Measurements from ENCODE around the gene LDLRAP1.

Gene LDLRAP1

GRCh38 chr1:25556791-25557476 is 13.5 kb downstream of the LDLRAP1 start:
- TF ChIP-seq, protein P1, sequence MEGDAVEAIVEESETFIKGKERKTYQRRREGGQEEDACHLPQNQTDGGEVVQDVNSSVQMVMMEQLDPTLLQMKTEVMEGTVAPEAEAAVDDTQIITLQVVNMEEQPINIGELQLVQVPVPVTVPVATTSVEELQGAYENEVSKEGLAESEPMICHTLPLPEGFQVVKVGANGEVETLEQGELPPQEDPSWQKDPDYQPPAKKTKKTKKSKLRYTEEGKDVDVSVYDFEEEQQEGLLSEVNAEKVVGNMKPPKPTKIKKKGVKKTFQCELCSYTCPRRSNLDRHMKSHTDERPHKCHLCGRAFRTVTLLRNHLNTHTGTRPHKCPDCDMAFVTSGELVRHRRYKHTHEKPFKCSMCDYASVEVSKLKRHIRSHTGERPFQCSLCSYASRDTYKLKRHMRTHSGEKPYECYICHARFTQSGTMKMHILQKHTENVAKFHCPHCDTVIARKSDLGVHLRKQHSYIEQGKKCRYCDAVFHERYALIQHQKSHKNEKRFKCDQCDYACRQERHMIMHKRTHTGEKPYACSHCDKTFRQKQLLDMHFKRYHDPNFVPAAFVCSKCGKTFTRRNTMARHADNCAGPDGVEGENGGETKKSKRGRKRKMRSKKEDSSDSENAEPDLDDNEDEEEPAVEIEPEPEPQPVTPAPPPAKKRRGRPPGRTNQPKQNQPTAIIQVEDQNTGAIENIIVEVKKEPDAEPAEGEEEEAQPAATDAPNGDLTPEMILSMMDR (IDR thresholded peaks at IDR 0.05; ENCODE audit: low read depth, low read length, poor library complexity, severe bottlenecking), result no peak
- H3K27me3 ChIP-seq (ENCODE audit: control insufficient read depth, low read length), result no peaks in the 10 kb centered on the region
- no peak overlapping the region for H3K27ac ChIP-seq (ENCODE audit: low read depth, low read length)
- no peaks in the 10 kb centered on the region for H3K36me3 ChIP-seq (ENCODE audit: control insufficient read depth, low read length)
- no peaks in the 10 kb centered on the region for H3K9me3 ChIP-seq (ENCODE audit: control insufficient read depth, insufficient read depth, low read length)
- no peak overlapping the region for H3K4me3 ChIP-seq (ENCODE audit: low read length)
- H3F3A ChIP-seq (ENCODE audit: control insufficient read depth, insufficient read depth), result no peaks in the 10 kb centered on the region; the same call in 1 of the 2 replicates
- H3K79me2 ChIP-seq (ENCODE audit: control insufficient read depth, low read length), result no peaks in the 10 kb centered on the region
- H3K4me2 ChIP-seq (ENCODE audit: low read length), result no peak overlapping the region
- H3K9me2 ChIP-seq (replicated peaks; ENCODE audit: control insufficient read depth, low read length), result no peaks in the 10 kb centered on the region
- peaks cover 25% of the 10 kb centered on the region for H3K4me1 ChIP-seq (ENCODE audit: control insufficient read depth, low read length)
- H4K20me1 ChIP-seq (ENCODE audit: control insufficient read depth, insufficient read depth, low read depth, low read length), result no peaks in the 10 kb centered on the region

- Histone ChIP-seq H3K27ac (ENCODE audit: low read depth, low read length) (no peak overlapping the region), H4K20me1 (ENCODE audit: control insufficient read depth, insufficient read depth, low read depth, low read length) (no peaks in the 10 kb centered on the region), H3K4me1 (ENCODE audit: control insufficient read depth, low read length) (peaks cover 32% of the 10 kb centered on the region), H3K9me2 (replicated peaks; ENCODE audit: control insufficient read depth, low read length) (no peaks in the 10 kb centered on the region), H3K27me3 (ENCODE audit: control insufficient read depth, low read length) (no peaks in the 10 kb centered on the region), H3K36me3 (ENCODE audit: control insufficient read depth, low read length) (no peaks in the 10 kb centered on the region), H3K9me3 (ENCODE audit: control insufficient read depth, insufficient read depth, low read length) (no peaks in the 10 kb centered on the region), H3F3A (ENCODE audit: control insufficient read depth, insufficient read depth) (no peaks in the 10 kb centered on the region; the same call in 1 of the 2 replicates), H3K79me2 (ENCODE audit: control insufficient read depth, low read length) (no peaks in the 10 kb centered on the region), H3K4me2 (ENCODE audit: low read length) (no peak overlapping the region), H3K4me3 (ENCODE audit: low read length) (no peak overlapping the region)
- TF ChIP-seq, protein P1 (IDR thresholded peaks at IDR 0.05; ENCODE audit: low read depth, low read length, poor library complexity, severe bottlenecking), result no peak
- TF ChIP-seq EZH2phosphoT487 (IDR thresholded peaks at IDR 0.05; ENCODE audit: borderline replicate concordance, low read length), result no peak
Measured at GRCh38 chr1:25557543-25557942, 14.1 kb downstream of the LDLRAP1 start.

- no peak overlapping the region for H3K27ac ChIP-seq (ENCODE audit: low read depth, low read length)
- H3K27me3 ChIP-seq (ENCODE audit: control insufficient read depth, low read length), result no peaks in the 10 kb centered on the region
- H3K79me2 ChIP-seq (ENCODE audit: control insufficient read depth, low read length), result no peaks in the 10 kb centered on the region
- H3K36me3 ChIP-seq (ENCODE audit: control insufficient read depth, low read length), result no peaks in the 10 kb centered on the region
- H3F3A ChIP-seq (ENCODE audit: control insufficient read depth, insufficient read depth), result no peaks in the 10 kb centered on the region; the same call in 1 of the 2 replicates
- no peaks in the 10 kb centered on the region for H4K20me1 ChIP-seq (ENCODE audit: control insufficient read depth, insufficient read depth, low read depth, low read length)
- H3K4me3 ChIP-seq (ENCODE audit: low read length), result no peak overlapping the region
- H3K4me2 ChIP-seq (ENCODE audit: low read length), result no peak overlapping the region
- H3K9me2 ChIP-seq (replicated peaks; ENCODE audit: control insufficient read depth, low read length), result no peaks in the 10 kb centered on the region
- H3K4me1 ChIP-seq (ENCODE audit: control insufficient read depth, low read length), result peaks cover 41% of the 10 kb centered on the region
- TF ChIP-seq EZH2phosphoT487 (IDR thresholded peaks at IDR 0.05; ENCODE audit: borderline replicate concordance, low read length), result no peak
- no peaks in the 10 kb centered on the region for H3K9me3 ChIP-seq (ENCODE audit: control insufficient read depth, insufficient read depth, low read length)
Measured at GRCh38 chr1:25559031-25559430, 15.6 kb downstream of the LDLRAP1 start.

- Histone ChIP-seq H3K79me2 (ENCODE audit: control insufficient read depth, low read length) (no peaks in the 10 kb centered on the region), H3K9me2 (replicated peaks; ENCODE audit: control insufficient read depth, low read length) (no peaks in the 10 kb centered on the region), H3K4me3 (ENCODE audit: low read length) (no peak overlapping the region), H3K4me2 (ENCODE audit: low read length) (peak overlapping the region; percentile 10; the same call in 1 of the 2 replicates), H3F3A (ENCODE audit: control insufficient read depth, insufficient read depth) (no peaks in the 10 kb centered on the region; the same call in 1 of the 2 replicates), H3K36me3 (ENCODE audit: control insufficient read depth, low read length) (no peaks in the 10 kb centered on the region), H3K27ac (ENCODE audit: low read depth, low read length) (no peak overlapping the region), H3K27me3 (ENCODE audit: control insufficient read depth, low read length) (no peaks in the 10 kb centered on the region), H4K20me1 (ENCODE audit: control insufficient read depth, insufficient read depth, low read depth, low read length) (no peaks in the 10 kb centered on the region), H3K9me3 (ENCODE audit: control insufficient read depth, insufficient read depth, low read length) (no peaks in the 10 kb centered on the region), H3K4me1 (ENCODE audit: control insufficient read depth, low read length) (peaks cover 42% of the 10 kb centered on the region)
- TF ChIP-seq, protein P1 (IDR thresholded peaks at IDR 0.05; ENCODE audit: low read depth, low read length, poor library complexity, severe bottlenecking), result no peak
- TF ChIP-seq EZH2phosphoT487 (IDR thresholded peaks at IDR 0.05; ENCODE audit: borderline replicate concordance, low read length), result no peak
Measured at GRCh38 chr1:25560001-25560400, 16.6 kb downstream of the LDLRAP1 start.

All from DOHH2 (cell line).